ENCODE data around the gene S100P.

Gene S100P

GRCh38 chr4:6665320-6665654 is 28.4 kb upstream of the S100P start:
- Histone ChIP-seq H3K9me3 (ENCODE audit: control insufficient read depth, low read length) (no peaks in the 10 kb centered on the region), H3K4me1 (ENCODE audit: control insufficient read depth, insufficient read depth, low read depth, low read length) (peaks cover 12% of the 10 kb centered on the region), H4K91ac (ENCODE audit: low read length) (peak overlapping the region; percentile 46), H3K36me3 (ENCODE audit: control insufficient read depth in 1 of 2, insufficient read depth in 2 of 2, low read depth in 1 of 2, low read length in 2 of 2) (peaks cover 0 to 3% of the 10 kb centered on the region in 2 experiments), H3K4me3 (ENCODE audit: insufficient read depth in 1 of 2, low read depth in 1 of 2, low read length in 2 of 2) (no peak overlapping the region), H2BK12ac (ENCODE audit: low read length in 2 of 2) (no peak overlapping the region), H2AK5ac (ENCODE audit: low read length, severe bottlenecking) (no peak overlapping the region), H3K4ac (ENCODE audit: low read depth in 1 of 2, low read length in 2 of 2) (no peak overlapping the region), H3K23ac (ENCODE audit: low read length in 2 of 2) (no peak overlapping the region), H2BK15ac (ENCODE audit: low read depth, poor library complexity, severe bottlenecking) (no peak overlapping the region), H2BK5ac (ENCODE audit: low read depth, low read length, poor library complexity, severe bottlenecking) (no peak overlapping the region), H3K14ac (ENCODE audit: low read length in 2 of 2) (no peak overlapping the region), H3K79me1 (replicated peaks; ENCODE audit: low read length, poor library complexity, severe bottlenecking) (no peaks in the 10 kb centered on the region), H3K4me2 (ENCODE audit: low read length, poor library complexity, severe bottlenecking) (no peak overlapping the region), H3K27me3 (ENCODE audit: control insufficient read depth in 1 of 2, insufficient read depth in 1 of 2, low read length in 2 of 2) (peaks cover 9 to 10% of the 10 kb centered on the region in 2 experiments), H3K18ac (ENCODE audit: low read depth in 1 of 2, low read length in 2 of 2) (no peak overlapping the region), H2AFZ (ENCODE audit: low read depth, low read length) (no peak overlapping the region), H3K27ac (ENCODE audit: low read length, poor library complexity, severe bottlenecking) (no peak overlapping the region), H3K9ac (ENCODE audit: low read length) (no peak overlapping the region), H4K8ac (ENCODE audit: low read length) (no peak overlapping the region), H2BK120ac (ENCODE audit: low read depth, low read length) (no peak overlapping the region)
- DNase-seq, result no peak
- over 99% methylated on average over 9 of the region's 9 CpGs for WGBS

DNA sequence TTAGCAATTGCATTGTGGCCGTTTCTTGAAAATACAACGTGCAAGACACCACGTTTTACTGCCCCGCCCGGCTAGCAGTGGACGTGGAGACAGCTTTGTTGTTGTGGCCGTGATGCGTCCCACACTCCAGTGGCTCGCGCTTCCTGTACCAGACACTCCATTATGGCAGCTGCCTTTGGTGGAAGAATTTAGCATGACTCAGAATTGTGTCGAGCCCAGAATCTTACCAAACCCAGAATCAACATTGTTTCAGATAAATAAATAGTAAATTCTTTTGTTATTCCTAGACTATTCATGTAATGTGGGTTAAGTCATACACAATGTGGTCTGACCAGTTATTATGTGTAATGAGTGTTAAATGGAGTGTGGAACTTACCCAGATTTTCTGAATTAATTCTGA is 25.3 kb upstream of the S100P start:
- no peak for DNase-seq
- peaks cover 3 to 9% of the 10 kb centered on the region in 2 experiments for H3K27me3 ChIP-seq (ENCODE audit: control insufficient read depth in 1 of 2, insufficient read depth in 1 of 2, low read length in 2 of 2)
- 83% methylated on average over 10 of the region's 11 CpGs for WGBS
- no peak overlapping the region for H4K91ac ChIP-seq (ENCODE audit: low read length)
- H2AK5ac ChIP-seq (ENCODE audit: low read length, severe bottlenecking), result no peak overlapping the region
- no peaks in the 10 kb centered on the region for H3K79me1 ChIP-seq (replicated peaks; ENCODE audit: low read length, poor library complexity, severe bottlenecking)
- H2AFZ ChIP-seq (ENCODE audit: low read depth, low read length), result no peak overlapping the region
- H2BK5ac ChIP-seq (ENCODE audit: low read depth, low read length, poor library complexity, severe bottlenecking), result no peak overlapping the region
- H3K23ac ChIP-seq (ENCODE audit: low read length in 2 of 2), result no peak overlapping the region
- no peaks in the 10 kb centered on the region for H3K9me3 ChIP-seq (ENCODE audit: control insufficient read depth, low read length)
- peaks cover 0 to 8% of the 10 kb centered on the region in 2 experiments for H3K36me3 ChIP-seq (ENCODE audit: control insufficient read depth in 1 of 2, insufficient read depth in 2 of 2, low read depth in 1 of 2, low read length in 2 of 2)
- H4K8ac ChIP-seq (ENCODE audit: low read length), result no peak overlapping the region
- H3K4me3 ChIP-seq (ENCODE audit: insufficient read depth in 1 of 2, low read depth in 1 of 2, low read length in 2 of 2), result no peak overlapping the region
- H3K27ac ChIP-seq (ENCODE audit: low read length, poor library complexity, severe bottlenecking), result peak overlapping the region; percentile 57
- H3K14ac ChIP-seq (ENCODE audit: low read length in 2 of 2), result no peak overlapping the region
- no peak overlapping the region for H2BK15ac ChIP-seq (ENCODE audit: low read depth, poor library complexity, severe bottlenecking)
- H3K9ac ChIP-seq (ENCODE audit: low read length), result no peak overlapping the region
- no peak overlapping the region for H3K4me2 ChIP-seq (ENCODE audit: low read length, poor library complexity, severe bottlenecking)
- no peak overlapping the region for H3K4ac ChIP-seq (ENCODE audit: low read depth in 1 of 2, low read length in 2 of 2)
- no peak overlapping the region for H2BK12ac ChIP-seq (ENCODE audit: low read length in 2 of 2)
- H3K4me1 ChIP-seq (ENCODE audit: control insufficient read depth, insufficient read depth, low read depth, low read length), result peaks cover 12% of the 10 kb centered on the region
- H3K18ac ChIP-seq (ENCODE audit: low read depth in 1 of 2, low read length in 2 of 2), result no peak overlapping the region
- no peak overlapping the region for H2BK120ac ChIP-seq (ENCODE audit: low read depth, low read length)

DNA sequence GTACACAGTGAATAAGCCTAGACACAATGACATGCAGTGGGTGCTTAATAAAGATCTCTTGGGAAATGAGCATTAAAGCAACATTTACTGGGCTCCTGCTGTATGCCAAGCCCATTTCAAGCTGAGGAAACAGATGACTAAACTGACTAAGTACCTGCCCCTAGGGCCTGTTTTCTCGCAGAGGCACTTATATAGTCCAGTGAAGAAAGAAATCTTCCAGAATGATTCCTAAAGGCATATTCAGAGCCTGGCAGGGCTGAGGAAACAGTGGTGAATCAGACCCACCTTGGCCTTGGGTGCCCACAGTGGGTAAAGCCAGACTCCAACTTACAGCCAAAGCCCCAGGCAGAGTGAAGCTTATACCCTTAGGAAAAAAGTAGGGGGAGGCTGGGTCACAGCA is 22.0 kb upstream of the S100P start:
- H3K23ac ChIP-seq (ENCODE audit: low read length in 2 of 2), result no peak overlapping the region
- no peak overlapping the region for H2BK5ac ChIP-seq (ENCODE audit: low read depth, low read length, poor library complexity, severe bottlenecking)
- no peak overlapping the region for H2BK15ac ChIP-seq (ENCODE audit: low read depth, poor library complexity, severe bottlenecking)
- no peak overlapping the region for H3K27ac ChIP-seq (ENCODE audit: low read length, poor library complexity, severe bottlenecking)
- no peak overlapping the region for H3K4me3 ChIP-seq (ENCODE audit: insufficient read depth in 1 of 2, low read depth in 1 of 2, low read length in 2 of 2)
- no peaks in the 10 kb centered on the region for H3K27me3 ChIP-seq (ENCODE audit: control insufficient read depth in 1 of 2, insufficient read depth in 1 of 2, low read length in 2 of 2)
- no peak overlapping the region for H3K4ac ChIP-seq (ENCODE audit: low read depth in 1 of 2, low read length in 2 of 2)
- no peak overlapping the region for H3K18ac ChIP-seq (ENCODE audit: low read depth in 1 of 2, low read length in 2 of 2)
- H2AFZ ChIP-seq (ENCODE audit: low read depth, low read length), result no peak overlapping the region
- H3K79me1 ChIP-seq (replicated peaks; ENCODE audit: low read length, poor library complexity, severe bottlenecking), result peaks cover 8% of the 10 kb centered on the region
- H2BK120ac ChIP-seq (ENCODE audit: low read depth, low read length), result no peak overlapping the region
- peaks cover 5 to 23% of the 10 kb centered on the region in 2 experiments for H3K36me3 ChIP-seq (ENCODE audit: control insufficient read depth in 1 of 2, insufficient read depth in 2 of 2, low read depth in 1 of 2, low read length in 2 of 2)
- peaks cover 16% of the 10 kb centered on the region for H3K4me1 ChIP-seq (ENCODE audit: control insufficient read depth, insufficient read depth, low read depth, low read length)
- H2AK5ac ChIP-seq (ENCODE audit: low read length, severe bottlenecking), result no peak overlapping the region
- H2BK12ac ChIP-seq (ENCODE audit: low read length in 2 of 2), result no peak overlapping the region
- WGBS, result 83% methylated on average over 1 of the region's 1 CpG
- no peak overlapping the region for H3K4me2 ChIP-seq (ENCODE audit: low read length, poor library complexity, severe bottlenecking)
- H4K91ac ChIP-seq (ENCODE audit: low read length), result no peak overlapping the region
- H3K9me3 ChIP-seq (ENCODE audit: control insufficient read depth, low read length), result no peaks in the 10 kb centered on the region
- H3K9ac ChIP-seq (ENCODE audit: low read length), result no peak overlapping the region
- H4K8ac ChIP-seq (ENCODE audit: low read length), result no peak overlapping the region
- H3K14ac ChIP-seq (ENCODE audit: low read length in 2 of 2), result no peak overlapping the region
- DNase-seq, result no peak

GRCh38 chr4:6672131-6672530 is 21.5 kb upstream of the S100P start:
- H3K4me2 ChIP-seq (ENCODE audit: low read length, poor library complexity, severe bottlenecking), result no peak overlapping the region
- H4K91ac ChIP-seq (ENCODE audit: low read length), result no peak overlapping the region
- H2BK120ac ChIP-seq (ENCODE audit: low read depth, low read length), result no peak overlapping the region
- H3K9me3 ChIP-seq (ENCODE audit: control insufficient read depth, low read length), result no peaks in the 10 kb centered on the region
- H3K4me3 ChIP-seq (ENCODE audit: insufficient read depth in 1 of 2, low read depth in 1 of 2, low read length in 2 of 2), result no peak overlapping the region
- no peak for DNase-seq
- peaks cover 20% of the 10 kb centered on the region for H3K4me1 ChIP-seq (ENCODE audit: control insufficient read depth, insufficient read depth, low read depth, low read length)
- no peak overlapping the region for H3K18ac ChIP-seq (ENCODE audit: low read depth in 1 of 2, low read length in 2 of 2)
- no peak overlapping the region for H2AK5ac ChIP-seq (ENCODE audit: low read length, severe bottlenecking)
- no peak overlapping the region for H2BK12ac ChIP-seq (ENCODE audit: low read length in 2 of 2)
- peaks cover 10 to 25% of the 10 kb centered on the region in 2 experiments for H3K36me3 ChIP-seq (ENCODE audit: control insufficient read depth in 1 of 2, insufficient read depth in 2 of 2, low read depth in 1 of 2, low read length in 2 of 2)
- no peak overlapping the region for H3K9ac ChIP-seq (ENCODE audit: low read length)
- H3K4ac ChIP-seq (ENCODE audit: low read depth in 1 of 2, low read length in 2 of 2), result no peak overlapping the region
- no peak overlapping the region for H3K23ac ChIP-seq (ENCODE audit: low read length in 2 of 2)
- no peak overlapping the region for H3K27ac ChIP-seq (ENCODE audit: low read length, poor library complexity, severe bottlenecking)
- peaks cover 13% of the 10 kb centered on the region for H3K79me1 ChIP-seq (replicated peaks; ENCODE audit: low read length, poor library complexity, severe bottlenecking)
- 97% methylated on average over 15 of the region's 19 CpGs for WGBS
- H3K14ac ChIP-seq (ENCODE audit: low read length in 2 of 2), result no peak overlapping the region
- H2AFZ ChIP-seq (ENCODE audit: low read depth, low read length), result no peak overlapping the region
- no peak overlapping the region for H4K8ac ChIP-seq (ENCODE audit: low read length)
- no peaks in the 10 kb centered on the region for H3K27me3 ChIP-seq (ENCODE audit: control insufficient read depth in 1 of 2, insufficient read depth in 1 of 2, low read length in 2 of 2)
- H2BK5ac ChIP-seq (ENCODE audit: low read depth, low read length, poor library complexity, severe bottlenecking), result no peak overlapping the region
- H2BK15ac ChIP-seq (ENCODE audit: low read depth, poor library complexity, severe bottlenecking), result no peak overlapping the region
